Gastrocnemius medialis (tissue), 4 donors: Measurements from ENCODE around the gene IL1RL1. TPM values are rescaled to one million over a fixed set of nuclear protein-coding genes. Genes with fewer than 3 reads are reported as not detected.
A peak's percentile ranks its signal among the peaks of the same experiment; 100 is the strongest.

Experiments used
- ATAC-seq, 2 donors: fragments of 150-250 bp; one replicate each; pipeline ENCODE4 v1.9.1; 2016
- DNase-seq, 2 donors: peaks; one replicate each; pipeline ENCODE4 v3.0.0-alpha.2; 2019
- H3K27ac ChIP-seq, 4 donors: fragments of 200-600 bp; sonication (generic); 1 replicate in 1 of 4; 2 replicates in 3 of 4; pipeline ENCODE4 v1.5.1; 2016 to 2018; ENCODE audit warnings: mild to moderate bottlenecking in 2 of 4, moderate library complexity in 1 of 4
- H3K27me3 ChIP-seq, 3 donors: fragments of 200-600 bp; sonication (generic) in 2 of 3; 1 replicate in 1 of 3; 2 replicates in 2 of 3; pipeline versions ENCODE4 v1.5.1 to v1.6.0; 2016 to 2019; ENCODE audit warnings: mild to moderate bottlenecking in 1 of 3, moderate library complexity in 1 of 3
- H3K36me3 ChIP-seq, 2 donors: fragments of 200-600 bp; sonication (generic) in 1 of 2; one replicate each; pipeline ENCODE4 v1.5.1; 2017 to 2018
- H3K4me1 ChIP-seq, 2 donors: fragments of 200-600 bp; sonication (generic) in 1 of 2; one replicate each; pipeline ENCODE4 v1.5.1; 2016 to 2017; ENCODE audit warnings: mild to moderate bottlenecking in 2 of 2
- H3K4me3 ChIP-seq, 4 donors: fragments of 200-600 bp; sonication (generic) in 3 of 4; 1 replicate in 1 of 4; 2 replicates in 3 of 4; pipeline ENCODE4 v1.5.1; 2016 to 2019; ENCODE audit warnings: mild to moderate bottlenecking in 2 of 4
- H3K9me3 ChIP-seq, 3 donors: fragments of 200-600 bp; sonication (generic) in 2 of 3; 1 replicate in 1 of 3; 2 replicates in 2 of 3; pipeline ENCODE4 v1.5.1; 2016 to 2019
- POLR2A ChIP-seq, 2 donors: fragments of 450-650 bp; IDR thresholded peaks; one replicate each; pipeline ENCODE4 v1.6.1; 2017; ENCODE audit warnings: antibody characterized with exemption in 2 of 2, mild to moderate bottlenecking in 2 of 2, moderate library complexity in 2 of 2
- in situ Hi-C, 4 donors: fragments of 200-750 bp; cut with MboI; loops; one replicate each; pipeline versions ENCODE4 v1.15.0 to v1.8.0; 2017; ENCODE audit warnings: low sequenced_read_pairs in 4 of 4
- intact Hi-C: fragments of 100-400 bp; cut with DNase I; formaldehyde crosslinking; loops from one replicate; pipeline ENCODE4 v1.15.1; 2023; ENCODE audit warnings: low total_unique reads
- total RNA-seq, 4 donors: library from RNA; depleted of rRNA; stranded (reverse); fragments of >200 nt; gene quantifications; one replicate each; pipeline versions ENCODE4 v1.1.0 to v1.2.3, GENCODE V29; 2016
- TF ChIP-seq, protein P1 (sequence below), 5 experiments: fragments of 450-650 bp in 3 of 5; fragments of 200-600 bp in 2 of 5; sonication (generic) in 2 of 5; IDR thresholded peaks in 4 of 5; conservative IDR thresholded peaks in 1 of 5; 1 replicate in 4 of 5; 2 replicates in 1 of 5; pipeline ENCODE4 v1.5.1; 2016 to 2019; ENCODE audit warnings: antibody characterized with exemption in 5 of 5, mild to moderate bottlenecking in 3 of 5, moderate library complexity in 3 of 5

The IL1RL1 gene
- total RNA-seq, 4 donors from 2014 or later: 0.82 to 6.8 (median 2.7) TPM

DNA sequence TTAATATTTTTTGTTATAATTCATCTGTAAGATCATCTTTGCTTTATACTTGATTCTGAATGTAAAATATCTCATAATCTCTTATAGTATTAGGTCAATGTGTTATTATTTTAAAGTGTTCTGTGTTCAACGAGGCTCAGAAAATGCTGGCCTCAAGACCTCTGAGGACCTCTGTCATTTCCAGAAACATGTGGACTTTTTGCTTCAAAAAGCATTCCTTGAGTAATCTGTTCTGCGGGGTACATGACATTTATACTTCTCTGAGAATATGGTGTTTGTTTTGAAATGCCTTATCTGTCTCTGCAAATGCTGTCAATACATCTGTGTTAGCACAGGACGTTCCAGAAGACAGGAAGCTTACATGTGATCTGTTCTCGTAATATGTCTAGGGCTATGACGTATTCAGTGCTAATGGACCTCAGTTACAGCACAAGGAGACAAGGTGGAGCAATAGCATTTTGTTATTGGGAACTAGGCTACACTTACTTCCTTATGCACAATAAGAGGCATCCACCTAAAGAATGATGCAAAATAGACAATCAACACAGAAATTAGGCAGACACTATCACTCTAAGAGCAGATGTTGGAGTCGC lies 37.6 kb upstream of the IL1RL1 start:
- no peak for DNase-seq
- H3K36me3 ChIP-seq: no peaks in the 10 kb centered on the region
- no peaks in the 10 kb centered on the region for H3K27me3 ChIP-seq
- peak; percentile 9 to 33 for TF ChIP-seq POLR2A (IDR thresholded peaks at IDR 0.05)
- TF ChIP-seq, protein P1, sequence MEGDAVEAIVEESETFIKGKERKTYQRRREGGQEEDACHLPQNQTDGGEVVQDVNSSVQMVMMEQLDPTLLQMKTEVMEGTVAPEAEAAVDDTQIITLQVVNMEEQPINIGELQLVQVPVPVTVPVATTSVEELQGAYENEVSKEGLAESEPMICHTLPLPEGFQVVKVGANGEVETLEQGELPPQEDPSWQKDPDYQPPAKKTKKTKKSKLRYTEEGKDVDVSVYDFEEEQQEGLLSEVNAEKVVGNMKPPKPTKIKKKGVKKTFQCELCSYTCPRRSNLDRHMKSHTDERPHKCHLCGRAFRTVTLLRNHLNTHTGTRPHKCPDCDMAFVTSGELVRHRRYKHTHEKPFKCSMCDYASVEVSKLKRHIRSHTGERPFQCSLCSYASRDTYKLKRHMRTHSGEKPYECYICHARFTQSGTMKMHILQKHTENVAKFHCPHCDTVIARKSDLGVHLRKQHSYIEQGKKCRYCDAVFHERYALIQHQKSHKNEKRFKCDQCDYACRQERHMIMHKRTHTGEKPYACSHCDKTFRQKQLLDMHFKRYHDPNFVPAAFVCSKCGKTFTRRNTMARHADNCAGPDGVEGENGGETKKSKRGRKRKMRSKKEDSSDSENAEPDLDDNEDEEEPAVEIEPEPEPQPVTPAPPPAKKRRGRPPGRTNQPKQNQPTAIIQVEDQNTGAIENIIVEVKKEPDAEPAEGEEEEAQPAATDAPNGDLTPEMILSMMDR (IDR thresholded peaks at IDR 0.05 in 4 of 5, conservative IDR thresholded peaks at IDR 0.05 in 1 of 5): no peak
- in situ Hi-C loops: no loop called here
- no peak overlapping the region for H3K4me3 ChIP-seq
- H3K4me1 ChIP-seq: no peaks in the 10 kb centered on the region
- intact Hi-C loops: no loop called here
- H3K27ac ChIP-seq: peak overlapping the region; percentile 6 to 29 (median 28)
- peak; percentile 71 to 81 for ATAC-seq
- no peaks in the 10 kb centered on the region for H3K9me3 ChIP-seq

DNA sequence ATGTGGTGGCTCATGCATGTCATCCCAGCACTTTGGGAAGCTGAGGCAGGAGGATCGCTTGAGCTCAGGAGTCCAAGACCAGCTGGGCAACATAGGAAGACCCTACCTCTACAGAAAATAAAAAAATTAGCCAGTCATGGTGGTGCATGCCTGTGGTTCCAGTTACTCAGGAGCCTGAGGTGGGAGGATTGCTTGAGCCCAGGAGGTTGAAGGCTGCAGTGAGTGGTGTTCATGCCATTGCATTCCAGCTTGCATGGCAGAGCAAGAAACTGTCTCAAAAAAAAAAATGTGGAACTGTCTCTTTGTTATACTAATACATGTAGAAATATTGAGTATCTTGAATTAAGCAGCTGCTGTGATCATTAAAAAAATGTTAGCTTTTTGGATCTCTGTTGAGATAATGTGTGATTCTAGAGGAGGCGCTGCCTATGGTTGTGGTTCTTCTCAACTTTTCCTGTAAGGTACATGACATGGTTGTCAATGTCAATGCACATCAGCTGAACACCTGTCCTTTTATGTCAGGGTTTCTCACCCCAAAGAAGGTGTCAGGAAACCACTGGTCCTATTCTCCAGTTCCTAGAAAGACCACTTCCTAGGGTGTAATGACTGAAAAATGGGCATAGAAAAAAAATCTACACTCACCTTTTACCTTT lies 34.7 kb upstream of the IL1RL1 start:
- Histone ChIP-seq H3K4me3 (no peak overlapping the region), H3K27ac (no peak overlapping the region), H3K9me3 (no peaks in the 10 kb centered on the region), H3K4me1 (no peaks in the 10 kb centered on the region), H3K36me3 (no peaks in the 10 kb centered on the region), H3K27me3 (no peaks in the 10 kb centered on the region)
- DNase-seq (no peak), ATAC-seq (no peak)
- intact Hi-C loops: no loop called here
- no peak for TF ChIP-seq POLR2A (IDR thresholded peaks at IDR 0.05)
- TF ChIP-seq, protein P1 (IDR thresholded peaks at IDR 0.05 in 4 of 5, conservative IDR thresholded peaks at IDR 0.05 in 1 of 5): no peak
- in situ Hi-C loops: loop anchor here in 1 of 4 donors (25.0 kb wide), 1 partner anchor 161 kb away; no protein-coding TSS in a partner anchor

DNA sequence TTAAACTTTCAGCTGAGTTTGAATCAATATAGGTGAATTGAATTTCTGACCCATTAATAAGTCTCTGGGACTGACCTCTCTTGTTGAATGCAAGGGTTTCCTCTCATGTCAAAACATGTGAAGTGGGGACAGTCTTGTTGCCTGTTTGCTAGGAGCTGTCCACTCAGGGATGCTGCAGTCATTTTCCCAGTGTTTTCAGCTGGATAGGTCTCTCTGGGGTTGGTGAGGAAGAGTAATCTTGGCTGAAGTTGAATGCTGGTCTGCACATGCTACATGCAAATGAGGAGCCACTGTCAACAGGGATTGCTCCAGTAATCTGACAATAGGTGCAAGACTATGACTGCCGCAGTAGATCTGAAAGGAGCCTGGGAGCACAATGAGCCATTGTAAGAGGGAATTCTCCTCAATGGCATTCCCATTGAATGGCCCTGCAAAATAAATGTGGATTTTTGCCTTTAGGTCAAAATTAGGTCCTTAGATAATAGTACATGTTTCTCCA lies 34.1 kb upstream of the IL1RL1 start:
- TF ChIP-seq, protein P1 (IDR thresholded peaks at IDR 0.05 in 4 of 5, conservative IDR thresholded peaks at IDR 0.05 in 1 of 5): no peak
- no peak for TF ChIP-seq POLR2A (IDR thresholded peaks at IDR 0.05)
- H3K4me1 ChIP-seq: no peaks in the 10 kb centered on the region
- H3K27me3 ChIP-seq: no peaks in the 10 kb centered on the region
- intact Hi-C loops: no loop called here
- H3K9me3 ChIP-seq: no peaks in the 10 kb centered on the region
- H3K27ac ChIP-seq: no peak overlapping the region
- in situ Hi-C loops: loop anchor here in 1 of 4 donors (25.0 kb wide), 1 partner anchor 160 kb away; no protein-coding TSS in a partner anchor
- DNase-seq (no peak), ATAC-seq (no peak)
- H3K36me3 ChIP-seq: no peaks in the 10 kb centered on the region
- no peak overlapping the region for H3K4me3 ChIP-seq

DNA sequence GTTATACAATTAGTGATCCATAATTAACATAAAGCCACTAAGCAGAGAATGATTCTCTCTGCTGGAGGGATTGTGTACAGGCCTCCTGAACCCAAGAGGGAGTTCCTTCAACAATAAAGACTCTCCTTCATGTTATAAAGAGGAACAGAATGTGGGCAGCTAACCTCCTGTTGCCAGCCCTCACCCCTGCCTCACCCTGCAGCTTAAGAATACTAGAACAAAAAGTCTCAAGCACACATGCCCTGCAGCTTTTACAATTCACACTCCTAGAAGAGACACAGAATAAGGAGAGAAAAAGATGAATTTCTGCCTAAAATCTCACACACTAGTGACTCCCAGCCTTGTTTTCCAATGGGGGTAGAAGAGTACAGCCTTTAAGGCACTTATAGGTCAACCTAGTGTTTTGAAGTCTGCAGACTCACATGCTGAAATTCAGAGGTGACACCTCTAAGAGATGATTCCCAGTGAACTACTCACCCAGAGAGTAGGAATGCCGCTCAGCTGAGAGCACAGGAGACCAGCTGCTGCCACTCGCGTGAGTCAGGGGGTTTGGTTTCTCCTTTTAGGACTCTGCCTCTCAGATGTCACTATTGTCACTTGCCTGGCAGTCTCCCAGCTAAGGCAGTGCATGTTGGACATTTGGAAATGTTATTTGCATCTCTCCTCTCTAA lies 32.5 kb upstream of the IL1RL1 start:
- H3K36me3 ChIP-seq: no peaks in the 10 kb centered on the region
- no peaks in the 10 kb centered on the region for H3K4me1 ChIP-seq
- H3K9me3 ChIP-seq: no peaks in the 10 kb centered on the region
- no peaks in the 10 kb centered on the region for H3K27me3 ChIP-seq
- in situ Hi-C loops: loop anchor here in 1 of 4 donors (25.0 kb wide), 1 partner anchor 158 kb away; no protein-coding TSS in a partner anchor
- H3K4me3 ChIP-seq: no peak overlapping the region
- TF ChIP-seq POLR2A (IDR thresholded peaks at IDR 0.05): no peak
- TF ChIP-seq, protein P1 (IDR thresholded peaks at IDR 0.05 in 4 of 5, conservative IDR thresholded peaks at IDR 0.05 in 1 of 5): no peak
- H3K27ac ChIP-seq: peak overlapping the region in 3 of 4 donors; percentile 16 to 78 (median 47)
- ATAC-seq (peak; percentile 93 to 98), DNase-seq (peak; percentile 76 to 80)
- intact Hi-C loops: no loop called here
